IMR-90 (cell line): ENCODE results near the gene TXNDC11. TPM values are rescaled to one million over a fixed set of nuclear protein-coding genes. Genes with fewer than 3 reads are reported as not detected.

Source experiments
- ATAC-seq: fragments of 200-7000 bp; cut with Tn5 transposase; 2 replicates; pipeline ENCODE4 v1.9.1; 2020; ENCODE audit warnings: low read depth, mild to moderate bottlenecking, moderate library complexity
- BruUV-seq: library from RNA; stranded (reverse); fragments of 400-500 nt; replicated peaks from 2 replicates; lab custom pipeline; 2021; lab: Mats Ljungman, UMichigan
- CTCF ChIA-PET: fragments of 300-600 bp; formaldehyde crosslinking; extraction: SDS; loops from one replicate; lab custom pipeline; 2021; ENCODE audit warnings: antibody characterized with exemption; lab: Yijun Ruan, JAX
- POLR2A ChIA-PET: fragments of 300-600 bp; sonication (Branson Sonifier 250); formaldehyde crosslinking; loops from one replicate; lab custom pipeline; 2022; ENCODE audit warnings: antibody characterized with exemption; ENCODE audit not compliant: unreplicated experiment; lab: Charles Lee
- DNase-seq: peaks from one replicate; pipeline ENCODE4 v3.0.0; 2013
- H2AFZ ChIP-seq: replicated peaks from 2 replicates; pipeline ENCODE3; 2013; ENCODE audit warnings: low read length, mild to moderate bottlenecking; ENCODE audit not compliant: poor library complexity
- H2AK5ac ChIP-seq: 2 replicates; pipeline ENCODE4 v1.6.1; 2013; ENCODE audit warnings: low read depth, low read length, inconsistent platforms
- H2AK9ac ChIP-seq: replicated peaks from 2 replicates; pipeline ENCODE3; 2013; ENCODE audit warnings: mild to moderate bottlenecking, low read depth, low read length, moderate library complexity; ENCODE audit not compliant: poor library complexity
- H2BK120ac ChIP-seq: 2 replicates; pipeline ENCODE4 v1.6.1; 2013; ENCODE audit warnings: low read depth, low read length, inconsistent platforms
- H2BK15ac ChIP-seq: 3 replicates; pipeline ENCODE4 v1.6.1; 2013; ENCODE audit warnings: low read depth, low read length, inconsistent platforms
- H2BK20ac ChIP-seq: 2 replicates; pipeline ENCODE4 v1.6.1; 2013; ENCODE audit warnings: low read depth, mild to moderate bottlenecking, inconsistent platforms, low read length, moderate library complexity
- H2BK5ac ChIP-seq: 2 replicates; pipeline ENCODE4 v1.6.1; 2013; ENCODE audit warnings: mild to moderate bottlenecking, low read depth, low read length, inconsistent platforms; ENCODE audit not compliant: poor library complexity, severe bottlenecking
- H3K14ac ChIP-seq: replicated peaks from 2 replicates; pipeline ENCODE4 v1.6.1; 2013; ENCODE audit warnings: low read depth, low read length, inconsistent platforms
- H3K18ac ChIP-seq: 2 replicates; pipeline ENCODE4 v1.6.1; 2013; ENCODE audit warnings: low read depth, low read length, control low read depth
- H3K23ac ChIP-seq: 2 replicates; pipeline ENCODE4 v1.6.1; 2013; ENCODE audit warnings: low read depth, low read length, inconsistent platforms
- H3K27ac ChIP-seq: 2 replicates; pipeline ENCODE4 v1.5.1; 2013; ENCODE audit warnings: mild to moderate bottlenecking, control low read depth, low read length; ENCODE audit not compliant: insufficient read depth
- H3K27me3 ChIP-seq: 2 replicates; pipeline ENCODE4 v1.6.1; 2013; ENCODE audit warnings: low read length; ENCODE audit not compliant: control insufficient read depth, insufficient read depth
- H3K36me3 ChIP-seq: 2 replicates; pipeline ENCODE4 v1.6.1; 2013; ENCODE audit warnings: low read length, mixed read lengths; ENCODE audit not compliant: control insufficient read depth, insufficient read depth
- H3K4ac ChIP-seq: 2 replicates; pipeline ENCODE4 v1.6.1; 2013; ENCODE audit warnings: low read depth, low read length, inconsistent platforms
- H3K4me1 ChIP-seq: 2 replicates; pipeline ENCODE4 v1.6.1; 2013; ENCODE audit warnings: low read length, mixed read lengths; ENCODE audit not compliant: control insufficient read depth, insufficient read depth
- H3K4me2 ChIP-seq: 2 replicates; pipeline ENCODE4 v1.6.1; 2013; ENCODE audit warnings: low read depth, mild to moderate bottlenecking, control low read depth, low read length, moderate library complexity
- H3K4me3 ChIP-seq: 2 replicates; pipeline ENCODE4 v1.5.1; 2013; ENCODE audit warnings: low read depth, mild to moderate bottlenecking, control low read depth, low read length, moderate library complexity; ENCODE audit not compliant: insufficient read depth
- H3K56ac ChIP-seq: 2 replicates; pipeline ENCODE4 v1.6.1; 2013; ENCODE audit warnings: low read length, inconsistent platforms; ENCODE audit not compliant: insufficient read depth; ENCODE audit errors: extremely low read depth
- H3K79me1 ChIP-seq, 2 experiments: 2 replicates each; pipeline ENCODE4 v1.6.1; 2013; ENCODE audit warnings: low read length in 2 of 2, inconsistent platforms in 1 of 2, low read depth in 1 of 2
- H3K9ac ChIP-seq: 2 replicates; pipeline ENCODE4 v1.6.1; 2013; ENCODE audit warnings: low read depth, low read length, control low read depth
- H3K9me1 ChIP-seq: 2 replicates; pipeline ENCODE4 v1.6.1; 2013; ENCODE audit warnings: low read length, inconsistent platforms; ENCODE audit not compliant: insufficient read depth
- H3K9me3 ChIP-seq: 2 replicates; pipeline ENCODE4 v1.6.1; 2013; ENCODE audit warnings: low read length; ENCODE audit not compliant: control insufficient read depth, insufficient read depth
- H4K20me1 ChIP-seq: 2 replicates; pipeline ENCODE4 v1.6.1; 2013; ENCODE audit warnings: low read length, inconsistent platforms; ENCODE audit not compliant: insufficient read depth
- H4K5ac ChIP-seq: 2 replicates; pipeline ENCODE4 v1.6.1; 2013; ENCODE audit warnings: mild to moderate bottlenecking, low read depth, low read length, control low read depth
- H4K8ac ChIP-seq, 2 experiments: 2 replicates each; pipeline ENCODE4 v1.6.1; 2013; ENCODE audit warnings: low read depth in 2 of 2, low read length in 2 of 2, control low read depth in 1 of 2, inconsistent platforms in 1 of 2
- H4K91ac ChIP-seq: 2 replicates; pipeline ENCODE4 v1.6.1; 2013; ENCODE audit warnings: low read depth, low read length, inconsistent platforms; ENCODE audit not compliant: insufficient read depth
- CEBPB ChIP-seq: IDR thresholded peaks from 2 replicates; pipeline ENCODE4 v1.6.1; 2012; ENCODE audit warnings: low read depth, low read length, improper control_type of control experiment
- CHD1 ChIP-seq: IDR thresholded peaks from 2 replicates; pipeline ENCODE4 v1.6.1; 2012; ENCODE audit warnings: low read depth, low read length, improper control_type of control experiment
- CTCF ChIP-seq: conservative IDR thresholded peaks from 2 replicates; pipeline ENCODE4 v1.5.1; 2012; ENCODE audit warnings: mild to moderate bottlenecking, low read depth, low read length, improper control_type of control experiment
- ELK1 ChIP-seq: fragments of 150-350 bp; IDR thresholded peaks from 2 replicates; pipeline ENCODE4 v1.6.1; 2016; ENCODE audit warnings: low read depth, mild to moderate bottlenecking, low read length, moderate library complexity, borderline replicate concordance
- MAFK ChIP-seq: IDR thresholded peaks from 2 replicates; pipeline ENCODE4 v1.6.1; 2012; ENCODE audit warnings: low read depth, low read length, improper control_type of control experiment
- MAZ ChIP-seq: IDR thresholded peaks from 2 replicates; pipeline ENCODE4 v1.6.1; 2012; ENCODE audit warnings: low read depth, mild to moderate bottlenecking, low read length, improper control_type of control experiment, moderate library complexity, borderline replicate concordance
- MXI1 ChIP-seq: IDR thresholded peaks from 2 replicates; pipeline ENCODE4 v1.6.1; 2012; ENCODE audit warnings: low read depth, mild to moderate bottlenecking, low read length, moderate library complexity, borderline replicate concordance
- NFE2L2 ChIP-seq: fragments of 150-350 bp; IDR thresholded peaks from 2 replicates; pipeline ENCODE4 v1.6.1; 2016; ENCODE audit warnings: low read depth, mild to moderate bottlenecking, low read length
- POLR2A ChIP-seq: IDR thresholded peaks from 2 replicates; pipeline ENCODE4 v1.6.1; 2012; ENCODE audit warnings: mild to moderate bottlenecking, low read depth, low read length
- RAD21 ChIP-seq: IDR thresholded peaks from 2 replicates; pipeline ENCODE4 v1.6.1; 2012; ENCODE audit warnings: low read length, improper control_type of control experiment
- RCOR1 ChIP-seq: IDR thresholded peaks from 2 replicates; pipeline ENCODE4 v1.6.1; 2012; ENCODE audit warnings: mild to moderate bottlenecking, low read length, improper control_type of control experiment; ENCODE audit not compliant: insufficient replicate concordance
- RFX5 ChIP-seq: IDR thresholded peaks from 2 replicates; pipeline ENCODE4 v1.8.0; 2012; ENCODE audit warnings: low read depth, mild to moderate bottlenecking, low read length, moderate library complexity
- SMC3 ChIP-seq: fragments of 150-350 bp; IDR thresholded peaks from 2 replicates; pipeline ENCODE4 v1.6.1; 2016; ENCODE audit warnings: low read depth, mild to moderate bottlenecking, antibody characterized with exemption, low read length, moderate library complexity
- USF2 ChIP-seq: fragments of 150-350 bp; IDR thresholded peaks from 2 replicates; pipeline ENCODE4 v1.6.1; 2017; ENCODE audit warnings: mild to moderate bottlenecking, antibody characterized with exemption, low read length, low read depth
- WGBS, 2 experiments: methylation state at CpG; one replicate each; pipeline versions ENCODE4 v1.1.5 to v1.1.7; 2013; ENCODE audit warnings: missing lambda C conversion rate in 2 of 2; ENCODE audit not compliant: insufficient read length in 1 of 2; ENCODE audit errors: extremely low coverage in 2 of 2; 5-methylcytosine and 5-hydroxymethylcytosine counted together
- dilution Hi-C: fragments of 300-500 bp; cut with HindIII; formaldehyde crosslinking; loops from one replicate; pipeline ENCODE4 v1.14.3; 2018; ENCODE audit warnings: low sequenced_read_pairs; ENCODE audit not compliant: unreplicated experiment
- in situ Hi-C: fragments of 300-500 bp; cut with MboI; formaldehyde crosslinking; loops from 3 replicates; pipeline ENCODE4 v1.14.3; 2019; ENCODE audit warnings: low sequenced_read_pairs, inconsistent platforms, mixed read lengths
- intact Hi-C: fragments of 100-400 bp; cut with micrococcal nuclease; formaldehyde crosslinking; loops from 2 replicates; pipeline ENCODE4 v1.10.0; 2022
- polyA plus RNA-seq, 3 experiments: library from polyadenylated mRNA; depleted of rRNA; stranded (reverse); fragments of >200 nt; gene quantifications; 2 replicates each; pipeline ENCODE4 v1.2.3, GENCODE V29; 2012; ENCODE audit warnings: low replicate concordance in 1 of 3
- total RNA-seq: library from RNA; depleted of rRNA; stranded (reverse); fragments of >200 nt; gene quantifications from 2 replicates; pipeline ENCODE4 v1.2.3, GENCODE V29; 2012

TXNDC11 gene
- total and polyA plus RNA-seq, 2 of the 4 experiments (the other 2 are of a cell fraction) = 25.3 to 42.9 TPM

- no peak overlapping the region for H3K27ac ChIP-seq
- dilution Hi-C loops = no loop called here
- POLR2A ChIA-PET = no interaction called here
Observed at GRCh38 chr16:11692651-11693050, 50.0 kb downstream of the TXNDC11 start.

More at GRCh38 chr16:11692651-11693050, 50.0 kb downstream of the TXNDC11 start:
- no TSS peak for BruUV-seq
- Histone ChIP-seq H3K18ac (no peak overlapping the region), H3K27me3 (no peaks in the 10 kb centered on the region), H2AK9ac (no peak overlapping the region), H3K14ac (no peak overlapping the region), H3K56ac (no peak overlapping the region), H3K9me1 (peaks cover 2% of the 10 kb centered on the region), H2BK15ac (no peak overlapping the region), H3K9me3 (no peaks in the 10 kb centered on the region), H4K91ac (no peak overlapping the region), H4K8ac (no peak overlapping the region), H2BK5ac (no peak overlapping the region), H2BK120ac (no peak overlapping the region), H3K4me1 (peaks cover 4% of the 10 kb centered on the region), H4K5ac (no peak overlapping the region), H2AFZ (no peak overlapping the region), H3K4ac (no peak overlapping the region), H3K4me3 (no peak overlapping the region), H3K36me3 (peaks cover 43% of the 10 kb centered on the region), H3K23ac (no peak overlapping the region), H4K20me1 (peaks cover 18% of the 10 kb centered on the region), H2BK20ac (no peak overlapping the region), H3K9ac (no peak overlapping the region), H3K79me1 (peaks cover 31 to 66% of the 10 kb centered on the region in 2 experiments), H2AK5ac (no peak overlapping the region), H3K4me2 (no peak overlapping the region)
- DNase-seq = no peak
- ATAC-seq = no peak
- intact Hi-C loops = no loop called here
- in situ Hi-C loops = no loop called here
- WGBS, 2 experiments = 90% methylated on average over 2 of the region's 6 CpGs; no CpG with 5 or more reads in 1 of the 2 experiments
- TF ChIP-seq RFX5 (no peak), CTCF (no peak), MAFK (no peak), RAD21 (no peak), MXI1 (no peak), ELK1 (no peak), CHD1 (no peak), SMC3 (no peak), USF2 (no peak), NFE2L2 (no peak), RCOR1 (no peak), MAZ (no peak), CEBPB (no peak), POLR2A (no peak)
- CTCF ChIA-PET = no interaction called here
